ENCODE measurements around the gene LRRC70. TPM values are rescaled to one million over a fixed set of nuclear protein-coding genes. Genes with fewer than 3 reads are reported as not detected.

Gene LRRC70
- polyA plus RNA-seq, 1 donor from 2014 or later: 2.2 TPM

- no peak overlapping the region for H3K9ac ChIP-seq (ENCODE audit: low read length)
Observed at GRCh38 chr5:62584391-62584790, 5.8 kb downstream of the LRRC70 start.

GRCh38 chr5:62585306-62585705 lies 6.7 kb downstream of the LRRC70 start:
- no peak overlapping the region for H3K9ac ChIP-seq (ENCODE audit: low read length)
- no peak overlapping the region for H2AFZ ChIP-seq (ENCODE audit: low read depth, low read length)
- no peak overlapping the region for H3K27ac ChIP-seq (ENCODE audit: low read length)
- H4K20me1 ChIP-seq (ENCODE audit: insufficient read depth): no peaks in the 10 kb centered on the region
- no peaks in the 10 kb centered on the region for H3K79me2 ChIP-seq (replicated peaks; ENCODE audit: insufficient read depth, low read length)
- no peaks in the 10 kb centered on the region for H3K9me2 ChIP-seq (ENCODE audit: insufficient read depth, low read length)
- no peak overlapping the region for H3K4me2 ChIP-seq (ENCODE audit: low read length)
- H3K9me3 ChIP-seq (ENCODE audit: low read length): no peaks in the 10 kb centered on the region
- TF ChIP-seq CTCF (IDR thresholded peaks at IDR 0.05; ENCODE audit: poor library complexity, severe bottlenecking) (no peak), TAF1 (IDR thresholded peaks at IDR 0.05; ENCODE audit: low read depth) (no peak), SMC3 (conservative IDR thresholded peaks at IDR 0.05; ENCODE audit: poor library complexity) (no peak), RAD21 (conservative IDR thresholded peaks at IDR 0.05) (no peak), EP300 (conservative IDR thresholded peaks at IDR 0.05; ENCODE audit: poor library complexity, severe bottlenecking) (no peak), EZH2 (IDR thresholded peaks at IDR 0.05; ENCODE audit: borderline replicate concordance, insufficient read depth, low read length, poor library complexity, severe bottlenecking) (no peak), REST (IDR thresholded peaks at IDR 0.05; ENCODE audit: borderline replicate concordance) (no peak), POLR2AphosphoS5 (IDR thresholded peaks at IDR 0.05) (no peak), MXI1 (conservative IDR thresholded peaks at IDR 0.05; ENCODE audit: poor library complexity, severe bottlenecking) (no peak)
- no peaks in the 10 kb centered on the region for H3F3A ChIP-seq (ENCODE audit: insufficient read depth, low read length, poor library complexity, severe bottlenecking)
- no peak overlapping the region for H3K4me3 ChIP-seq (ENCODE audit: low read length)
- no peaks in the 10 kb centered on the region for H3K36me3 ChIP-seq (ENCODE audit: insufficient read depth, low read length)
- H3K27me3 ChIP-seq (ENCODE audit: insufficient read depth, low read depth, low read length): no peaks in the 10 kb centered on the region

More at GRCh38 chr5:62584391-62584790, 5.8 kb downstream of the LRRC70 start:
- Histone ChIP-seq H4K20me1 (ENCODE audit: insufficient read depth) (no peaks in the 10 kb centered on the region), H3K9me2 (ENCODE audit: insufficient read depth, low read length) (no peaks in the 10 kb centered on the region), H3K27me3 (ENCODE audit: insufficient read depth, low read depth, low read length) (no peaks in the 10 kb centered on the region), H3K9me3 (ENCODE audit: low read length) (no peaks in the 10 kb centered on the region), H3K4me2 (ENCODE audit: low read length) (no peak overlapping the region), H3K79me2 (replicated peaks; ENCODE audit: insufficient read depth, low read length) (no peaks in the 10 kb centered on the region), H3K4me3 (ENCODE audit: low read length) (no peak overlapping the region), H2AFZ (ENCODE audit: low read depth, low read length) (no peak overlapping the region), H3K27ac (ENCODE audit: low read length) (no peak overlapping the region), H3F3A (ENCODE audit: insufficient read depth, low read length, poor library complexity, severe bottlenecking) (no peaks in the 10 kb centered on the region), H3K36me3 (ENCODE audit: insufficient read depth, low read length) (no peaks in the 10 kb centered on the region)
- no peak for TF ChIP-seq TAF1 (IDR thresholded peaks at IDR 0.05; ENCODE audit: low read depth)
- no peak for TF ChIP-seq EP300 (conservative IDR thresholded peaks at IDR 0.05; ENCODE audit: poor library complexity, severe bottlenecking)
- no peak for TF ChIP-seq EZH2 (IDR thresholded peaks at IDR 0.05; ENCODE audit: borderline replicate concordance, insufficient read depth, low read length, poor library complexity, severe bottlenecking)
- no peak for TF ChIP-seq MXI1 (conservative IDR thresholded peaks at IDR 0.05; ENCODE audit: poor library complexity, severe bottlenecking)
